NCI-H1694 treated with DMSO at 0.1 percent for 48 hours (cell line): ENCODE measurements around the gene PSMB7.

ENCODE experiments used
- DNase-seq: peaks from one replicate; lab custom pipeline; 2025; lab: John Stamatoyannopoulos, UW

The PSMB7 gene

DNA sequence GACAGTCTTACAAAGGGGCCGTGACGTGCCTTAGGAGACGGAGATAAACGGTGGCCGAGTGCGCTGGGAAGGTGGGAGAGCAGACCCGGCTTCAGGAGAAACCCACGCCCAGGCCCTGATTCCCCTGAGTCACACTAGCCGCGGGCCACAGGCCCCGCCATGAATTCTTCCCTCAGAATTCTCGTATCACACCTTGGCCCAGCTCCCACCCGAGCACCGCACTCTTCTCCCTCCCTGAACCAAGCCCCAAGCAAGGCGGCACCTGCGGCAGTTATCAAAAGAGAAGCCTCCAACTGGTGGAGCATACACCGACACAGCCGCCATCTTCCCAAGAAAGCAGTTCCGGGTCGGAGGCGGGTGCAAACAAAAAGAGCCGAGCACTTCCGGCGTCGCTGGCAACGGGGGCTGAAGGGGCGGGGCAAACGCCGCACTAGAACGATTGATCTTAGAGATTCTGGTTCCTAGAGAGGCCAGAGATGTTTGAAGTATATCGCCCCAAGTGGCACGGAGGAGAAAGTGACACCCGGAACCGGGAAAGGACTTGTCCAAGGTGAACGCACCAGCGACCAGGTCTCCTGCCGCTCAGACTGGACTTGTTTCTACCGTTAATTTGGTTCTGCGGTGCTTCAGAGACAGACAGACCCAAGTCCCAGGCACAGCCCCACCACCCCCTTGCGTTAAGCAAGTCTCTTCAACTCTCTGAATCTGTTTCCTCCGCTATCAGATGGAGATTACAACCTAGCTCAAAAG lies at the start of gene PSMB7:
PSMB7 (minus strand) TSS at position 341 of the 750 bp plus-strand sequence; CDS start at position 324, 17 bp downstream.
- DNase-seq: peak; percentile 95

DNA sequence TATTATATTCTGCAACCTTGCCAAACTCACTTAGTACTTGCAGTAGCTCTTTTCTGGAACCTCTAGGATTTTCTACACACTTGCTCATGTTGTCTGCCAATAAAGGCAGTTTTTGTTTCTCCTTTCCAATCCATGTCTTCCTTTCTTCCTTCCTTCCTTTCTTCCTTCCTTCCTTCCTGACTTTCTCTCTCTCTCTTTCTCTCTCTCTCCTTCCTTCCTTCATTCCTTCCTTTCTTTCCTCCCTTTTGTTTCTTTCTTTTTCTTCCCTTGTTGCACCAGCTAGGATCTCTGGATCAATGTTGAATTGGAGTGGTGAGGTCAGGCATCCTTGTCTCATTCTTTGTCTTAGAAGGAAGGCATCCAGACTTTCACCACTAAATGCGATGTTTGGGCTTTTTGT lies 47.5 kb upstream of the PSMB7 start:
- DNase-seq: no peak

GRCh38 chr9:124458441-124458840 lies 43.2 kb upstream of the PSMB7 start:
- no peak for DNase-seq

GRCh38 chr9:124457887-124458431 lies 42.7 kb upstream of the PSMB7 start:
- DNase-seq: no peak

DNA sequence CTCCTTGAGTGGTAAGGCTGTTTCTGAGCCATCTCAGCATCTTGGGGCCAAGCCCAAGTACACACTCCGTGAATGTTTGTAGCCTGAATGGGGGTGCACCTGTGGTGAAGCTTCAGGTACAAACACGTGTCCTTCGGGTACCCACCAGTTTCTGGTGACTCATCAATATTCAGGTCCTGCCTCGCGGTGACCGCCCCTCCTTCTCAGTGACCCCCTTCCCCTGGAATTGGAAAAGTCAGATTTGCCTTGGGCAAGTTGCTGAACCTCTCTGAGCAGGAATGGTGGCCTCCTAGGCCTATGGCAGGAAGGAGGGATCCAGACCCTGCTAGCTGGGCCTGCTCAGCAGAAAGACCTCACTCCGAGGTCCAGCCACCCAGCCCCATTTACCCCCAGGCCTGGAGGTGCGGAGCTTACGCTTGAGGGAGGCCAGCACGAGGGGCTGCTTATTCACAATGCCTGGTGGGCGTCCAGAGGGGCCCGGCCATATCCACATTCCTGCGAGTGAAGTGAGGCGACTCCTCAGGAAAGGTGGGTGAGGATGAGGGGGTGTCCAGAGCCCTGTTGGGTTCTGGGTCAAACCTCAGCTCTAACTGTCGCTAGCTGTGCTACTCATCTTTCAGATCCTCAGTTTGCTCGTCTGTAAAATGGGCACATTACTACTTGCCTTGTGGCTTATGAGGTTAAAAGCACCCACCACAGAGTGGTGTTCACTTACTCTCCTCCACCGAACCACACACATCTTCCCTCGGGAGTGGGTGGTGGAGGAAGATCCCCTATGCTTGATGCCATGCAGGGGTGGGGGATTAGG lies 42.0 kb upstream of the PSMB7 start:
- DNase-seq: no peak

DNA sequence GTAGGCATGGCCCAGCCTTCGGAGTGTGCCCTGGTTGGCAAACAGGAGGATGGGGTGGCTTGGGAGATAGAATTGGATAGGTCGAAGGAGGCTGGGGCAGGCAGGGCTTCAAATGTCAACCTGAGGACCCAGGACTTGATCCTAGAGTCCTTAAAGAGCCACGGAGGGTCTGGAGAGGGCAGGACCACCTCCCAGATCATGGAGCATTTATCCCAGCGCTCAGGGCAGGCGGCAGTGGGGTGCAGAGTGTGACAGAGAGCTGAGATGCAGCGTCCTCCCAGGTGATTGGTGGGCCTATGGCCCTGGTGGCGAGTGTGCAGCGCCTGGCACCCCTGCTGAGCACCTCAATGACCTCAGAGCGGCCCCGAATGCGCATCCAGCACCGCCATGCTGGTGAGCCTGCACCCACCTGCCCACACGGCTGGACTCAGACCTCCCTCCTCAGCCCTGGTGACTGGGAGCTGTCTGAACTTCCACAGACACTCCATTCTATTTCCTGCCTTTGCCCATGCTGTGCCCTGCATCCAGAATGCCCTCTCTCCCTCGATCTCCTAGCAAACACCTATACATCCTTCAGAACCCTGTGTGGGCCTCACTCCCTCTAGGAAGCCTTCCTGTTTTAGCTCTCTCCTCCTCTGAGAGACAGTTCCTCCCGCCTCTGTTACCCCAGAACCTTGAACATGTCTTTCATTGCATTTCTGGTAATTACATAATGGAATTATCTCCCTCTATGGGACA lies 41.3 kb upstream of the PSMB7 start:
- no peak for DNase-seq

DNA sequence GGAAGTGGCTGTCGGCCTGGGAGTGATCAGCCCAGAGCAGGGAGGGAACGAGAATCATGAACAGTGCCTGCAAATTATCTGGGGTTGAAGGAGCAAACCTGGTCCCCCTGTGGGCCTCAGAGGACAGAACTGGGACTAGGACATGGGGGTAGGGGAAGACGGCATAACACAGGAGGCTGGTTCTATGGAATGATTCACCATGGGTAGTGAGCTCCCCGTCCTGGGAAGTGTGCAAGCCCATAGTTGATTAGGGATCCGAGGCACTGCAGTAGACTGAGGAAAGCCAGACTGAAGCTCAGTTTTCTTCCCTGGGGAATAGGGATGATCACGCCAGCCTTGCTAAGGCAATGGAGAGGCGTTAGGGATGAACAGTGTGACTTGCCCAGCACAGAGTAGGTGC lies 40.6 kb upstream of the PSMB7 start:
- DNase-seq: no peak

- DNase-seq: no peak
These were observed 39.7 kb upstream of the PSMB7 start for GRCh38 chr9:124454791-124455443.

DNA sequence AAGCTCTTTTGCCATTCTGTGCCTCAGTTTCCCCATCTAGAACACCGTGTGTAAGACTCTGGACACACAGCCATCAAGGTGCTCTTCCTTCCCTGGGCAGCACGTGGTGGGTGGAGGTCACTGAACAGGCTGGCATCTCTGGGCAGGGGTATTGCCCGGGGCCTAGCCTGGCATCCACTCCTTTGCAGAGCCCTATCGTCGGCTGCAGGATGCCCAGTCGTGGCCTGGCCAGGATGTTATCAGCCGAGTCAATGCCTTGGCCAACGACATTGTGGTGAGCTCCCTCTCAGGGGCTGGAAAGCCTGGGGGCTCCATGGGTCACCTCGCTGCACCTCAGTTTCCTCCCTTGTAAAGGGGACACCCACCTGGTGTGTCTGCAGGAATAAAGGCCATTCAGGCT lies 39.1 kb upstream of the PSMB7 start:
- no peak for DNase-seq

- no peak for DNase-seq
These were observed 38.4 kb upstream of the PSMB7 start for GRCh38 chr9:124453586-124454191.

- DNase-seq: no peak
These were observed 37.8 kb upstream of the PSMB7 start for GRCh38 chr9:124452841-124453585.

- no peak for DNase-seq
These were observed 37.1 kb upstream of the PSMB7 start for GRCh38 chr9:124452326-124452725.

DNA sequence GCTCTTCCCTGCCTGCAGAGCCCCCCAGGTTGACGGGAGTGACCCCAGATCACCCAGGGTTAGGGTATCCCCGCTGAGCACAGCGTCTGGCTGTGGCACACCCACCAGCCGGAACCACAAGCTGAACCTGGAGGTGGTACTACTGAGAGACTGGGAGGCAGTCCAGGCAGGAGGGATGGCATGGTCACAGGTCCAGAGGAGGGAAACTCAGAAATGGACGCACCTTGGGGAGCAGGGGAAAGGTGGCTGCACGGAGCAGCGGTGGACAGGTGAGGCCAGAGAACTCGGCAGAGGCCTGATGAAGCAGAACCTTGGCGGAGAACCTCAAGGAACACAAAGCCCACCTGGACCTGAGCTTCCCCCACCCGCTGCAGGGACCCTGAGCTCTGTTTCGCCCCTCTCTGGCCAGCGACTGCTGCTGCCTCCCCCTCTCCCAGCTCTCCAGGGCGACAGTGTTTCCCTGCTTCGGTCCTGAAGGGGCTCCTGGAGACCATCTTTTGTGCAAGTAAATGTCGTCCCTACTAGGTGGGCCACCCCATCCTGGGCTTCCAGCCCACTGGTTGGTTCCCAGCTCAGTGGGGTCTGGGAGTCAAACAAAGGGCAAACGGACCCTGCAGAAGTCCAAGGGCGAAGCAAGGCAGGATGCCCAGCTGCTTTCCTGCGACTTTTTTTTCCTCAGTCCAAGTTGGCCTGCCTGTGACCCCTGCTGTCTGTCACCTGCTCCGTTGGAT lies 35.9 kb upstream of the PSMB7 start:
- no peak for DNase-seq

- DNase-seq: no peak
These were observed 35.1 kb upstream of the PSMB7 start, which contains the start of gene ADGRD2 for GRCh38 chr9:124450241-124450924. Gene ADGRD2, plus strand, starts transcription at chr9:124450451. Its CDS starts 1,216 bp downstream, at chr9:124451667.

DNA sequence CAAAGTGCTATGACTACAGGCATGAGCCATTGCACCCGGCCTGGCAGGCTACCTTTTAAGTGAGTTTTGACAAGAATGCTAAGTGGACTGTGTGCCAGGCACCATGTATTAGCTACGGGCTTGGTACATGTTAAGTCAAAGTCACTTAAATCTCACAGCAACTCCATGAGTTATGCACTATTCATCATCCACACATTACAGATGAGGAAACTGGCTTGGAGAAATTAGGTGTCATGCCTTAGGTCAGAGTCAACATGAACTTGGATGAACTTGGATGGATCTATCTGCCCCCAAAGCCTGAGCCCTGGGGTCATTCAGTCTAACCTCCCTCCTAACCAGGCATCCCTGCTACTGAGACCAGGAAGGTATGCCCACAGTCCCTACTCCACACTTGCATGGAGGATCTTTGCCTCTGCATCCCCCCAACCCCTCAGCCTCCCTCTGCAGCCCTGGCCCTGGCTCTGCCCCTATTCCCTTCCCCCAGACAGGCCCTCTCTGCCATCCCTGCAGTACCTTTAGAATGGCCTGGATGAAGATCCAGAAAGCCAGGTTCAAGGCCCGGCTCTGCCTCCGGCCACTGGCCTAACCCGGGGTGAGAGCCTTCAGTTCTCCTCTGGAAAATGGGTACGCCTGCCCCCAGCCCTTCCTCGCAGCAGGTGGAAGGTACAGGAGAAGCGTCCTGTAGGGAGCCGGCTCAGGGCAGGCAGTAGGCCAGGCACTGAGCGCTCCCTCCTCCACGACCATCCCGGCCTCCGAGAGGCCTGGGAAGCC lies 34.3 kb upstream of the PSMB7 start:
- no peak for DNase-seq

DNA sequence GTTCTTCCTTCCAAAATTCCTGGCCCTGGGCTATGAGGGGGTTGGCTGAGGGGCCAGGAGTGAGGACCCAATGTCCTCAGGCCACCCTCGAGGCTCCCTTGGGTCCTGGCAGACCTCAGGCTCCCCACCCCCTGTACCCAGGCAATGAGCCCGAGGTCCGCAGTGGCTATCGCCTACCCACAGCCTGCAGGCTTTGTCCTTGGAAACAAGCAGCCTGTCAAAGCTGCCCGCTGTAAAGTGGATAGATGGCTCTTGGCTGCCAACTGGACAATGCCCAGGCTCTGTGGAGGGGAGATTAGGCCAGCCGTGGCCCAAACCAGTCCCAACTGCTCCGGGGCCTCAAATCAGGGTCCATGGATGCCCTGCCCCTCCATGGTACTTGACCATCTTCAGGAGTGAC lies 32.8 kb upstream of the PSMB7 start:
- no peak for DNase-seq

- no peak for DNase-seq
These were observed 32.0 kb upstream of the PSMB7 start for GRCh38 chr9:124447297-124447661.

GRCh38 chr9:124444166-124444565 lies 28.9 kb upstream of the PSMB7 start:
- no peak for DNase-seq

DNA sequence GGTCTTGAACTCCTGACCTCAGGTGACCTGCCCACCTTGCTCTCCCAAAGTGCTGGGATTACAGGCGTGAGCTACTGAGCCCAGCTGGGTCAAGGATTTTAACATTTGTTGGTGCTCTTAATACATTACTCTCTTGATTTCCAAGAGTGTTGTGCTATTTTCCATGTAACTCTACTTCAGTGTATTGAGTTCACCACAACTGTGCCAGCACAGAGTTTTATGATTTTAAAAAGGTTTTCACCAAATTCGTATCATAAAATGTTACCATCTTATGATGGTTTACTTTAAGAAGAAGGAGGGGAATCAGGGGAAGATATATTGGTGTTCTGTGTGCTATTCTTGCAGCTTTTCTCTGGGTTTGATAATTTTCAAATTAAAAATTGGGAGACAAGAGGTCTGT lies 28.4 kb upstream of the PSMB7 start:
- DNase-seq: no peak
